DMS53 treated with DMSO at 0.1 percent for 48 hours (cell line): ENCODE results near the gene PFAS.
"Not testable (repeated sequence)": the region's sequence is repeated elsewhere in the genome, so short reads cannot be mapped to it uniquely, and the experiment has no call there.

Experiments
- DNase-seq: peaks from one replicate; lab custom pipeline; 2025; ENCODE audit not compliant: unreplicated experiment; lab: John Stamatoyannopoulos, UW

Gene PFAS

DNA sequence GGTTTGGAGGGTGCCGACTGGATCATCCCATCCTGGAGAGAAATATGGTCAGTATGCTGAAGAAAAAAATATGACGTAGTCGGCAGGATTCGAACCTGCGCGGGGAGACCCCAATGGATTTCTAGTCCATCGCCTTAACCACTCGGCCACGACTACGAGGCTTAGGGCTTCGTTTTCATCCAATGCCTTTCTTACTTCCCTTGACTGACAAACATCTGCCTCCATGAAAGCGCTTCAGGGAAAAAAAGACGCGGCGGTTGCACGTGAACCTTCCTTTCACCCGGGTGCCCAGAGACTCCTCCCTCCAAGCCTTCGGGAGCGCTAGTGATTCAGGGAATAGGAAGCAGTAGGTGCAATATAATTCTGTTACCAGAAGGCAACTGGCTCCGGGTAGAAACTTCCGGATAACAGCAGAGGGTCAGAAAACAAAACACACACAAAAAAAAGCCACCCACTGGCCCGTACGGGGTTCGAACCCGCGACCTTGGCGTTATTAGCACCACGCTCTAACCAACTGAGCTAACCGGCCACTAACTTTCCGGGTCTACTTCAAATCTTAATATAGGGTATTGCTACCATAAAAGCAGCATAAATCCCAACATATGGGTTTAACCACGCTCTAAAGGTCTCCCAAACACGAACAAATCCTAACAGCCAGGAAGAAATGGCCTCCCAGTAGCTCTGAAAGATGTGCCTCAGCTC, 22.4 kb upstream of the PFAS start:
- no peak for DNase-seq

DNA sequence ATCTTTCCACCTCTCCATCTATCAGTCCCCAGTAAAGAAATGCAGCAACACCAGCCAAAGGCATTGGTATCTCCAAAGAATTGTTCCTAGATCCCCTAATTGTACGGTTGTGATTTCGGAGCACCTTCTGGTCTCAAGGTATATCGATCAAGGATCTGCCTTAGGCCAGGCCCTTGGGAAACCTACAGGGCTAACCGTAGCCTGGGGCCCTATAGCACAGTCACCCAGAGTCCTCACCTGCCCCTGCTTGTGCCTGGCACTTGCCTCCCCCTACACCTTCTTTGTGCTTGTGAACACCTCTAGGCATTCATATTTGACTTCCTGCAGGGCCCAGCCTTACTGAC, 21.9 kb upstream of the PFAS start:
- no peak for DNase-seq

DNA sequence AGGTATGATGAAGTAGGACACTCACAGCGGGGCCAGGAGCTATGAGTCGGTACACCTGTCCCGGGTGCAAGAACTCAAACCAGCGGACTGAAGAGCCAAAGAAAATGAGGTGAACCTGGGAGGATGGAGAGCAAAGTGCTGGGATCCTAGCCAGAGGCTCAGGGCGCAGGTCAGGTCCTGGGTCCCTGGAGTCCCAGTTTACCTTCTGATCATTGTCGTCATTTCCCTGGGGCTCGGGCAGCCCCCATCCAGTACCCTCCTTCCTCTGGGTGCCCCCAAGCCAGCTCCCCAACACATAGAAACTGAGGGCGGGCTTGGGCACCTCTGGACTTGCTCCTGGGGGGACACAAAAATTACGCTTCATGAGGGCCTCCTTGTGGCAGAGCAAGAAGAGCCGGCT, 17.4 kb upstream of the PFAS start:
- DNase-seq: no peak

DNA sequence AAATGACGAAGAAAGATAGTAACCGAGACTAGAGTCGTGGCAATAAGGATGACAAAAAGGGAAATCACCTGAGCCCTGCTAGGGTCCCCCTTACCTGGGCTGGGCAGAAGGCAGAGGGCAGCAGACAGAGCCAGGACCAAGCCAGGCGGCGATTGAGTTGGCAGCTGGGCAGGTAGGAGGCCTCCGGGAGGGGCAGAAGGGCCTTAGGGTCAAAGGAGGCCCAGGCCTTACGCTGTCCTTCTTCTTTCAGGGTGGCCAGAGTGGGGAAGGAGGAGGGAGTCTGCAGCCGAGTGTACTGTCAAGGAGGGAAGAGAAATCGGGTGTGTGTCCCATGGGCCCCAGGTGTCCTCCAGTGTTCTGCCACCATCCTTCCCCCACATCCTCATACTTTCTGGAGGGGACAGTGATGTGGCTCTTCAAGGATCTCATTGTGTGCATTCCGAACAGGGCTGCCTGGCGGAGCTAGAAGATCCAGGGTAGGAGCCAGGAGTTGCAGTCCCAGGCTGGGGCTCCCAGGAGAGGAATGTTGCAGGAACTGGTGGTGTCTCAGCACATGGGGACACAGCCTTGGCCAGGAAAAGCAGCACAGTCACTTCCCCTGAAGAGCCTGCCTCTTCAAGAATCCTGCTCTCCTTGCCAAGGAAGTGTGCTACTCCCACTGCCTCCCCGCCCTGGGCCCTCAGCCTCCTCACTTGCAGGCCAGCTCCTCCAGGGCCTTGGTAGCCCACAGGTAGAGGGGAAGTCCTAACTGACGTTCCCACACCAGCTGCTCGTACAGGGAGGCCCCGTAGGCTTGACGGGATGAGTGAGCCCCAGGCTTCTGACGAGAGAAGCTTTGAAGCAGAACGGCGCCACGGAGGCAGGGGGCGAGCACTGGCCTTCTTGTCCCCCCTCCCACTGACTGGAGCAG, 14.5 kb upstream of the PFAS start:
- DNase-seq: no peak

DNA sequence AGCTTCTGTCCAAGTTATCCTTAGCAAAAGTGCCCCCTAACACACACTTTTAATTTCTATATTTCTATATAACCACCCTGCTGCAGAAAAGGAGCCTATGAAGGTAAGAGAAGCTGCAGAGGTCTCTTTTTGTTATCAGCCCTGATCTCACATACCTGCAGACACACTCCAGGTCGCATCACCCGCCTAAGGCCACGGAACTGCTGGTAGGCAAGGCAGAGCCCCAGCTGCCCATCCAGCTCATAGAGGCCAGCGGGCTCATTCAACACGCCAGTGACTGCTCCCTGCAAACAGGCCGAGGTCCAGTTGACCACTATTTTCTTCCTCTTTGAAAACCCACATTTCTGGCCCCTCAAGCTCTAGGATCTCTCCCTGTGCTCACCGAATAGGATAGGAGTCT, 13.4 kb upstream of the PFAS start:
- no peak for DNase-seq

DNA sequence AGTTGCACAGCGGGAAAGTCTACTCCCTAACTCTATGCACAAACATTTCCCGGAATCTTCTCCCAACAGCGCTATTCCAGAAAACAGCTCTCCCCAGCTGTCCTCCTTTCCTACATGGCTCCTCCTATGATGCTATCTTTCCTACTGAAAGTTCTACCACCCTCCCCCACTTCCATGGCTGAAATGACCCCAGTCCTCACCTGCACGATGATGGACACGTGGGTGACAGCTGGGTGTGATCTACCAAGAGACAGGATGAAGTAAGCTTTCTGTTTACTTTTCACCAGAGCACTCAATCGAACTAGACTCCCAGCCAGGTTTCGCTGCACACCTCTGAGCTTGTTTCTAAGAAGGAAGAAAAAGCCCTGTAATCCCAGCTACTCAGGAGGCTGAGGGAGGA, 11.9 kb upstream of the PFAS start:
- DNase-seq: peak; percentile 97

DNA sequence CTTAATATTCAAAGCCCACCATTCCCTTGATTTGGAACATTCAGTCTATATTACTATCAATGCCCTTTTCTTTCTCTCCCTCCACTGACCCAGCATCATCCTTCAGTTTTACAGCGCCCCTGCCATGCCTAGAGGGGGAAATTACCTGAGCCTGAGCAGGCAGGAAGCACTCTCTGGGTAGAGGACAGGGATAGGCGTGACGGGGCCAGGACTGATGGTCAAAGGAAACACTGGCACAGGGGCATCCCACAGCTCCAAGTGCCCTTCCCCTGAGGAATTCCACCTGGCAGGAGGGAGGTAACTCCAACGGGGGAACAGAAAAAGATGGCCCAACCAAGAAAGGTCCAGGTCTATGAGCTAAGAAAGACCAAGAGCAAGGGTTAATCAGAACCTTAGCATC, 11.2 kb upstream of the PFAS start:
- DNase-seq: peak; percentile 43

DNA sequence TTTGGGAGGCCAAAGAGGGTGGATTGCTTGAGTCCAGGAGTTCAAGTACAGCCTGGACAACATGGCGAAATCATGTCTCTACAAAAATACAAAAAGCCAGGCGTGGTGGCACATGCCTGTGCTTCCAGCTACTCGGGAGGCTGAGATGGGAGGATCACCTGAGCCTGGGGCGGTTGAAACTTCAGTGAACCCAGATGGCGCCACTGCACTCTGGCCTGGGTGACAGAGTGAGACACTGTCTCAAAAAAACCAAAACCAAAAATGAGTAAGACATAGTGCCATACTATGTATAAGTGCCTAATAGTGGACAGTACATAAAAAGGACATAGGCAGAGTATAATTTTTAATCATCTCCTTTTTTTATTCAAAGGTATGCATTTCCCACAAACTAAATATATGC, 5.3 kb upstream of the PFAS start:
- no peak for DNase-seq

DNA sequence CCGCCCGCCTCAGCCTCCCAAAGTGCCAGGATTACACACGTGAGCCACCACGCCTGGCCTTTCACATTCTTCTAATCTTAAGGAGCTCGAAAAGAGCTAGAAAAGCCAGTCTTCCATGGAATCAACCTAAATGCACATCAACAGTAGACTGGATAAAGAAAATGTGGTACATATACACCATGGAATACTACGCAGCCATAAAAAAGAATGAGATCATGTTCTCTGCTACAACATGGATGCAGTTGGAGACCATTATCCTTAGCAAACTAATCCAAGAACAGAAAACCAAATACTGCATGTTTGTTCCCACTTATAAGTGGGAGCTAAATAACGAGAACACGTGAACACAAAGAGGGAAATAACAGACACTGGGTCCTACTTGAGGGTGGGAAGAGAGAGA, 4.3 kb upstream of the PFAS start:
- no peak for DNase-seq

DNA sequence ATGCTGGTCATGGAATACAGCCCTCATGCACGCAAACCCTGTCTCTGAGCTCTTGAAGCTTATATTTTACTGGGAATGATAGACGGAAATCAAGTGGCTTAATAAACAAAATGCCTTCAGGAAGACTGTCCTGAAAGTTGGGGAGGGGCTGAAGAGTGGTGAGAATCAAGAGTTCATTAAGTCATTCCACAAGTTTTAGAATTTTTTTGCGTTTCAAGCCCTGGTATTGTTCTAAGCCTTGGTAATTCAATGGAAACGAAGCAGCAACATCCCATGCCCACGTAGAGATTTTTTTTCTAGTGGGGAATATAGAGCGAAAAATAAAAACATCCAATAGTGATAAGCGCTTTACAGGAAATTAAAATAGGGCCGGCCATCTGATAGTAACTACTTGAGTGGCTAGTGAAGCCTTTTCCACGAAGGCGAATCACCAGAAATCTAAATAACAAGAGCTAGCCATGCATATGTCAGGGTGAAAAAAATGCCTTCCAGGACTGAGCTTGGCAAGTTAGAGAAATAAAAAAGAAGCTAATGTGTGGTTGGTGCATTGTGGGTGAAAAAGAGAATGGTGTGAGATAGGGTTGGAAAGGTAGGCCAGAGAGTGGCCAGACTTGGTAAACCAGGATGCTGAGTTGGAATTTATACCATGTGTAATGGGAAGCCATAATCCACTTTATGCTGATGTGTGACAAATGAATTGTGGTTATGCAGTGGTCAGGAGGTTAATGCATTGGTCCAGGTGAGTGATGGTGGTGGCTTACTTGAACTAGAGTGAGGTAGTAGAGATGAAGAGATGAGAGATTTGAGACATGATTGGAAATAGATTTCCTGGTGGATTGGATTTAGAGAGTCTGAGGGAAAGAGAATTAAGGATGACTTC, 772 bp downstream of the PFAS start:
- no peak for DNase-seq

DNA sequence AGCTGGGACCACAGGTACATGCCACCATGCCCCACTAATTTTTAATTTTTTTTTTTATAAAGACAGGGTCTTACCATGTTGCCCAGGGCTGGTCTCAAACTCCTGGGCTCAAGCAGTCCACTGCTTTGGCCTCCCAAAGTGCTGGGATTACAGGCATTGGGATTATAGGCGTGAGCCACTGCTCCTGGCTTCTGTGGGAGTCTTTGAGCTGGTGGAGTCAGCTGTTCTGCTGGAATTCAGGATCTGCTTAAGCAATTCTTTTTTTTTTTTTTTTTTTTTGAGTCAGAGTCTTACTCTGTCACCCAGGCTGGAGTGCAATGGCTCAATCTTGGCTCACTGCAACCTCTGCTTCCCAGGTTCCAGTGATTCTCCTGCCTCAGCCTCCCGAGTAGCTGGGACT, 2.3 kb downstream of the PFAS start:
- not testable (repeated sequence) for DNase-seq

DNA sequence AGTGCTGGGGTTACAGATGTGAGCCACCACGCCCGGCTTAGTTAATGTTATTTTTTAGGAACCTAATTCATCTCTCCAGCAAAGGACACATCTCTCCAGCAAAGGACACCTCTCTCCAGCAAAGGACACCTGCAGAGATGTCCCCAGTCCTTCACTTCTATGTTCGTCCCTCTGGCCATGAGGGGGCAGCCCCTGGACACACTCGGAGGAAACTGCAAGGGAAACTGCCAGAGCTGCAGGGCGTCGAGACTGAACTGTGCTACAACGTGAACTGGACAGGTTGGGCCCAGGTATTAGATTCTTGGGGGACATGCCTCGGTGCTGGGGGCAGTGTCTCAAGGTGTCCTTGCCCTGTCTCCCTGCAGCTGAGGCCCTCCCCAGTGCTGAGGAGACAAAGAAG, 4.7 kb downstream of the PFAS start:
- DNase-seq: no peak

DNA sequence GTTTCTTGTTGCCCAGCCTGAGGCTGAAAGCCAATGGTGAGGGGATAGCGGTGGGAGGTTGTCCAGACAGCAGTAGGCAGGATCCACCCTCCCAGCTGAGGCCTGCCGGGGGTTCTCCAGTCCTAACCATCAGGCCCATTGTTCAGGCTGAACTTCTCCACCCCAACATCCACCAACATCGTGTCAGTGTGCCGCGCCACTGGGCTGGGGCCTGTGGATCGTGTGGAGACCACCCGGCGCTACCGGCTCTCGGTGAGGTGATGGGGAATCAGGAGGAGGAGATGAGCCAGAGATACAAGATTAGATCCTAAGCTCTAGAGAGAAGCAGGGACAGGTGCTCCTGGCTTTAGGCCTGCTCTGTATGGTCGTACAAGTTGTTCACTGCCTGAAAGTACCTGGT, 5.8 kb downstream of the PFAS start:
- DNase-seq: no peak

DNA sequence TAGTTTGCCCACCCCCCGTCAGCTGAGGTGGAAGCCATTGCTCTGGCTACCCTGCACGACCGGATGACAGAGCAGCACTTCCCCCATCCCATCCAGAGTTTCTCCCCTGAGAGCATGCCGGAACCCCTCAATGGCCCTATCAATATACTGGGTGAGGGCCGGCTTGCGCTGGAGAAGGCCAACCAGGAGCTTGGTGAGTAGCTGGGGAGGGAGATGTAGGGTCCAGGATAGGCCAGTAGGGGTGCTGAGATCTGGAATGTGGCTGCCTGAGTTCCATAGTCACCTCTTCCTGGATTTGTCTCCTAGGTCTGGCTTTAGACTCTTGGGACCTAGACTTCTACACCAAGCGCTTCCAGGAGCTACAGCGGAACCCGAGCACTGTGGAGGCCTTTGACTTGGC, 6.4 kb downstream of the PFAS start:
- DNase-seq: no peak

DNA sequence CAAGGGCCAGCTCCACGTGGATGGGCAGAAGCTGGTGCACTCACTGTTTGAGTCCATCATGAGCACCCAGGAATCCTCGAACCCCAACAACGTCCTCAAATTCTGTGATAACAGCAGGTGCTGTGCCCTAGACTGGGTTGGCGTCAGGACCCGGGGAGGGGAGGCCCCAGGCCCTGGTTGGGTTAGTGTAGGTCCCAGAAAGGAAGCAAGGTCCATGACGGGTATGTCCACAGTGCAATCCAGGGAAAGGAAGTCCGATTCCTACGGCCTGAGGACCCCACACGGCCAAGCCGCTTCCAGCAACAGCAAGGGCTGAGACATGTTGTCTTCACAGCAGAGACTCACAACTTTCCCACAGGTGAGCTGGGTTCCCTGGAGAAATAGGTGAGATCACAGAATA, 7.2 kb downstream of the PFAS start:
- DNase-seq: no peak

DNA sequence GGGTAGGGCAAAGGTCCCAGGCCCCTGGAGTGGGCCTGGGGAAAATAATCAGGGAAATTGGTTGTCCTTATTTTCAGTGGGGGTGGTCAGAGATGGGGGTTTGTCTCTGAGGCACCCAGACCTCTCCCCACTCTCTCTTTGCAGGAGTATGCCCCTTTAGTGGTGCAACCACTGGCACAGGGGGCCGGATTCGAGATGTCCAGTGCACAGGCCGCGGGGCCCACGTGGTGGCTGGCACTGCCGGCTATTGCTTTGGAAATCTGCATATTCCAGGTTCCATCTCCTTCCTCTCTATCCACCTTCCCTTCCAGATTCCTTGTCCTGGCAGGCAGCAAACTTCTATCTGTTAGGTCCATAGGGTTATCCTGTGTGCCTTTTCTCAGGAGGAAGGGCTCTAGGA, 7.6 kb downstream of the PFAS start:
- DNase-seq: no peak

DNA sequence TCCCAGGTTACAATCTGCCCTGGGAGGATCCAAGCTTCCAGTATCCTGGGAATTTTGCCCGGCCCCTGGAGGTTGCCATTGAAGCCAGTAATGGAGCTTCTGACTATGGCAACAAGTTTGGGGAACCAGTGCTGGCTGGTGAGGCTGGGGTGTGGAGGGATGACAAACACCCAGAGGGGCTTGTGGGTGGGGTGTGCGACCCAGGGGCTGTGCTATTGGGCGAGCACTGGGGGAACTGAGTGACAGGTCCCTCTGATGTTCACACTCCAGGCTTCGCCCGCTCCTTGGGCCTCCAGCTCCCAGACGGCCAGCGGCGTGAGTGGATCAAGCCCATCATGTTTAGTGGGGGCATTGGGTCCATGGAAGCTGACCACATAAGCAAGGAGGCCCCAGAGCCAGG, 8.7 kb downstream of the PFAS start:
- no peak for DNase-seq

DNA sequence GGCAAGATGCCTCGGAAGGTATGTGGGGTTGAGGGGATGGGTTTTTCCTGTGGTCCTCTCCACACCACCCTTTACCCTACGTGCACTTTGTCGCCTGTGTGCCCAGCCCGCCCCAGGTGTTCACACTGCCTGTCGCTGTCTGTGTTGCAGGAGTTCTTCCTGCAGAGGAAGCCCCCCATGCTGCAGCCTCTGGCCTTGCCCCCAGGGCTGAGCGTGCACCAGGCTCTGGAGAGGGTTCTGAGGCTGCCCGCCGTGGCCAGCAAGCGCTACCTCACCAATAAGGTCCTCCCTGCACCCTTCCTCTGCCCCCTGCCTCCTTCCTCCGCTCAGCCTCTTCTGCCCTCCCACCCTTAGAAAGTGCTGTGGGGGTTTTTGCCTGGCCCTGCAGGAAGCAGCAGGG, 15.2 kb downstream of the PFAS start:
- no peak for DNase-seq

DNA sequence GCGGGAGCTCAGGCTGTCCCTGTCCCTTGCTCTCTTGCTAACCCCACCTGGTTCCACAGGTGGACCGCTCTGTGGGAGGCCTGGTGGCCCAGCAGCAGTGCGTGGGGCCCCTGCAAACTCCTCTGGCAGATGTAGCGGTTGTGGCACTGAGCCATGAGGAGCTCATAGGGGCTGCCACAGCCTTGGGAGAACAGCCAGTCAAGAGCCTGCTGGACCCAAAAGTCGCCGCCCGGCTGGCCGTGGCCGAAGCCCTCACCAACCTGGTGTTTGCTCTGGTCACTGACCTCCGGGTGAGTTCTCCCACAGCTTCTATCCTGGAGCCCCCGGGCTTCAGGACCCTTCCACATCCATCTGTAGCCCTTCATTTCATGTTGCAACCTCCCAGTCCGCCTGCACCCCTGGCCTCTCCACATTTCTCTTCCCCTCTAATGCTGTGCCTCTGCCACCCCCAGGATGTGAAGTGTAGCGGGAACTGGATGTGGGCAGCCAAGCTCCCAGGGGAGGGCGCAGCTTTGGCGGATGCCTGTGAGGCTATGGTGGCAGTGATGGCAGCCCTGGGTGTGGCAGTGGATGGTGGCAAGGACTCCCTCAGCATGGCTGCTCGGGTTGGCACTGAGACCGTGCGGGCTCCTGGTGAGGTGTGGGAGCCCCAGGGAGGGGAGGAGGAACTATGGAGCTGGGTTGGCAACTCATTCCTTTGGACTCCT, 15.9 kb downstream of the PFAS start:
- DNase-seq: no peak

DNA sequence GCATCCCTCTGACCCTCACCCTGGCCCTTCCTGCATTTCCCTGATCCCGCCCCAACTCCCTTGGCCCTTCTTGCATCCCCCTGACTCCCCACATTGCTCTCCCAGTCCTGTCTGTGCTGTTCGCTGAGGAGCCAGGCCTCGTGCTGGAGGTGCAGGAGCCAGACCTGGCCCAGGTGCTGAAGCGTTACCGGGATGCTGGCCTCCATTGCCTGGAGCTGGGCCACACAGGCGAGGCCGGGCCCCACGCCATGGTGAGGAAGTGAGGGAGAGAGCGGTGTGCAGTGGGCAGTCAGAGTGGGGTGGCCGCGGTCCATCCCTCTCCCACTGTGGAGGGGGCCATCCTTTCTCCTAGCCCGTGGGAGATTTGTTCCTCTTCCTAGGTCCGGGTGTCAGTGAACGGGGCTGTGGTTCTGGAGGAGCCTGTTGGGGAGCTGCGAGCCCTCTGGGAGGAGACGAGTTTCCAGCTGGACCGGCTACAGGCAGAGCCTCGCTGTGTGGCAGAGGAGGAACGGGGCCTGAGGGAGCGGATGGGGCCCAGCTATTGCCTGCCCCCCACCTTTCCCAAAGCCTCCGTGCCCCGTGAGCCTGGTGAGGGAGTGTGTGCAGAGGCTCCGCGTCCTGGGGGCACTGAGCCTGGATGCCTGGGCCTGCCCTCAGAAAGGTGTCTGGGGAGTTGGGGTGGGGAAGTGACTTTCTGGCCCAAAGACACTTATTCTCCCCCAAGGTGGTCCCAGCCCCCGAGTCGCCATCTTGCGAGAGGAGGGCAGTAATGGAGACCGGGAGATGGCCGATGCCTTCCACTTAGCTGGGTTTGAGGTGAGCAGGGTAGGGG, 17.8 kb downstream of the PFAS start:
- no peak for DNase-seq
